Keratinocyte (primary cell): ENCODE measurements around the gene ZFP90. TPM values are rescaled to one million over a fixed set of nuclear protein-coding genes. Genes with fewer than 3 reads are reported as not detected.

ENCODE experiments used
- DNase-seq: peaks from one replicate; pipeline ENCODE4 v3.0.0-alpha.2; 2011; ENCODE audit warnings: low read depth, missing footprints, low spot score
- FAIRE-seq: peaks from 2 replicates; lab custom pipeline; 2011; peaks lifted over from hg19 to GRCh38; lab: Jason Lieb, UNC
- H2AFZ ChIP-seq: 2 replicates; pipeline ENCODE4 v1.6.0; 2012; ENCODE audit warnings: low read length, control low read depth, inconsistent platforms; ENCODE audit not compliant: control insufficient read depth
- H3K27ac ChIP-seq: 2 replicates; pipeline ENCODE4 v1.5.1; 2011; ENCODE audit warnings: low read length; ENCODE audit not compliant: control insufficient read depth, insufficient read depth
- H3K27me3 ChIP-seq: 3 replicates; pipeline ENCODE4 v1.6.0; 2011; ENCODE audit warnings: low read length; ENCODE audit not compliant: control insufficient read depth, insufficient read depth; ENCODE audit errors: extremely low read depth
- H3K36me3 ChIP-seq, 2 experiments: 2 replicates in 1 of 2; 3 replicates in 1 of 2; pipeline ENCODE4 v1.5.1; 2011; ENCODE audit warnings: low read length in 2 of 2, mild to moderate bottlenecking in 1 of 2; ENCODE audit not compliant: control insufficient read depth in 2 of 2, insufficient read depth in 2 of 2; ENCODE audit errors: extremely low read depth in 1 of 2
- H3K4me1 ChIP-seq: 3 replicates; pipeline ENCODE4 v1.5.1; 2011; ENCODE audit warnings: low read length; ENCODE audit not compliant: control insufficient read depth, insufficient read depth; ENCODE audit errors: extremely low read depth
- H3K4me2 ChIP-seq: 3 replicates; pipeline ENCODE4 v1.6.0; 2011; ENCODE audit warnings: low read depth, low read length; ENCODE audit not compliant: control insufficient read depth, insufficient read depth; ENCODE audit errors: extremely low read depth
- H3K4me3 ChIP-seq, 3 experiments: fragments of 200-600 bp in 1 of 3; sonication (generic) in 1 of 3; 2 replicates in 2 of 3; 3 replicates in 1 of 3; pipeline ENCODE4 v1.5.1; 2011 to 2016; ENCODE audit warnings: low read length in 3 of 3, mild to moderate bottlenecking in 3 of 3, control low read depth in 2 of 3, inconsistent platforms in 1 of 3, low read depth in 1 of 3, mixed read lengths in 1 of 3, mixed run types in 1 of 3, moderate library complexity in 1 of 3; ENCODE audit not compliant: control insufficient read depth in 2 of 3, insufficient read depth in 2 of 3; ENCODE audit errors: extremely low read depth in 1 of 3
- H3K79me2 ChIP-seq: 2 replicates; pipeline ENCODE4 v1.6.0; 2012; ENCODE audit warnings: low read length; ENCODE audit not compliant: control insufficient read depth, insufficient read depth
- H3K9ac ChIP-seq: 3 replicates; pipeline ENCODE4 v1.6.0; 2011; ENCODE audit warnings: low read length; ENCODE audit not compliant: control insufficient read depth, insufficient read depth; ENCODE audit errors: extremely low read depth
- H3K9me1 ChIP-seq: 3 replicates; pipeline ENCODE4 v1.6.0; 2011; ENCODE audit warnings: low read length; ENCODE audit not compliant: control insufficient read depth, insufficient read depth; ENCODE audit errors: extremely low read depth
- H3K9me3 ChIP-seq: 2 replicates; pipeline ENCODE4 v1.5.1; 2012; ENCODE audit warnings: low read depth, low read length; ENCODE audit not compliant: control insufficient read depth
- H4K20me1 ChIP-seq: 3 replicates; pipeline ENCODE4 v1.6.0; 2011; ENCODE audit warnings: low read length; ENCODE audit not compliant: control insufficient read depth, insufficient read depth; ENCODE audit errors: extremely low read depth
- EZH2 ChIP-seq: IDR thresholded peaks from one replicate; pipeline ENCODE4 v1.6.1; 2012; ENCODE audit warnings: inconsistent platforms, mild to moderate bottlenecking, low read length, moderate library complexity
- dilution Hi-C: fragments of 300-500 bp; cut with MboI; formaldehyde crosslinking; loops from one replicate; pipeline ENCODE4 v1.7.0; 2020; ENCODE audit warnings: low sequenced_read_pairs; ENCODE audit not compliant: extremely low pct_ligation_motif_present
- polyA plus RNA-seq, 5 experiments: library from polyadenylated mRNA; depleted of rRNA in 3 of 5; stranded (reverse) in 3 of 5; stranded (forward) in 1 of 5; unstranded in 1 of 5; fragments of >200 nt; gene quantifications; 1 replicate in 1 of 5; 2 replicates in 3 of 5; 3 replicates in 1 of 5; pipeline versions ENCODE4 v1.2.1 to v1.2.3, GENCODE V29; 2011 to 2012; ENCODE audit warnings: missing spikeins in 2 of 5, low read depth in 1 of 5, low replicate concordance in 1 of 5
- TF ChIP-seq, protein P1 (sequence below), 3 experiments: IDR thresholded peaks in 1 of 3; conservative IDR thresholded peaks in 1 of 3; optimal IDR thresholded peaks in 1 of 3; 2 replicates in 2 of 3; 3 replicates in 1 of 3; pipeline versions ENCODE3 to v1.5.1; 2011; ENCODE audit warnings: low read length in 3 of 3, mild to moderate bottlenecking in 3 of 3, moderate library complexity in 2 of 3, control low read depth in 1 of 3, inconsistent platforms in 1 of 3; ENCODE audit not compliant: insufficient read depth in 2 of 3; ENCODE audit errors: extremely low read depth in 1 of 3

ZFP90 gene
- polyA plus RNA-seq, 1 donor (not counting 4 experiments of a cell fraction or from before 2014, with no cell fraction given): 15.3 TPM

DNA sequence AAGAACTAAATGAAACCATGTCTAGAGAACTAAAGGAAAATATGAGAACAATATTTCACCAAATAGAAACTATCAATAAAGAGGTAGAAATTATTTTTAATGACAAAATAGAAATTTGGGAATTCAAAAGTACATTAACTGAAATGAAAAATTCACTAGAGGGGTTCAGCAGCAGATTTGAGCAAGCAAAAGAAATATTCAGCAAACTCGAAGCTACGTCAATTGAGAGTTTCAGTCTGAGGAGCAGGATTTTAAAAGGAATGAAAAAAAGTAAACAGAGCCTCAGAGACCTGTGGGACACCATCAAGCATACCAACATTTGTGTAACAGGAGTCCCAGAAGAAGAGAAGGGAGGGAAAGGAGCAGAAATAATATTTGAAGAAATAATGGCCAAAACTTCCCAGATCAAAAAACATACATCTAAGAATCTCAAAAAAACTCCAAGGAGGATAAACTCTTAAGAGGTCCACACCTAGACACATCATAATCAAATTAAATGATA is 38.3 kb downstream of the ZFP90 start:
- H3K4me2 ChIP-seq: no peak overlapping the region
- no peak overlapping the region for H2AFZ ChIP-seq
- H3K4me1 ChIP-seq: no peaks in the 10 kb centered on the region
- H3K9me1 ChIP-seq: no peaks in the 10 kb centered on the region
- TF ChIP-seq, protein P1, sequence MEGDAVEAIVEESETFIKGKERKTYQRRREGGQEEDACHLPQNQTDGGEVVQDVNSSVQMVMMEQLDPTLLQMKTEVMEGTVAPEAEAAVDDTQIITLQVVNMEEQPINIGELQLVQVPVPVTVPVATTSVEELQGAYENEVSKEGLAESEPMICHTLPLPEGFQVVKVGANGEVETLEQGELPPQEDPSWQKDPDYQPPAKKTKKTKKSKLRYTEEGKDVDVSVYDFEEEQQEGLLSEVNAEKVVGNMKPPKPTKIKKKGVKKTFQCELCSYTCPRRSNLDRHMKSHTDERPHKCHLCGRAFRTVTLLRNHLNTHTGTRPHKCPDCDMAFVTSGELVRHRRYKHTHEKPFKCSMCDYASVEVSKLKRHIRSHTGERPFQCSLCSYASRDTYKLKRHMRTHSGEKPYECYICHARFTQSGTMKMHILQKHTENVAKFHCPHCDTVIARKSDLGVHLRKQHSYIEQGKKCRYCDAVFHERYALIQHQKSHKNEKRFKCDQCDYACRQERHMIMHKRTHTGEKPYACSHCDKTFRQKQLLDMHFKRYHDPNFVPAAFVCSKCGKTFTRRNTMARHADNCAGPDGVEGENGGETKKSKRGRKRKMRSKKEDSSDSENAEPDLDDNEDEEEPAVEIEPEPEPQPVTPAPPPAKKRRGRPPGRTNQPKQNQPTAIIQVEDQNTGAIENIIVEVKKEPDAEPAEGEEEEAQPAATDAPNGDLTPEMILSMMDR (optimal IDR thresholded peaks at IDR 0.05 in 1 of 3, IDR thresholded peaks at IDR 0.05 in 1 of 3, conservative IDR thresholded peaks at IDR 0.05 in 1 of 3; ENCODE audit: extremely low read depth in 1 of 3, insufficient read depth in 2 of 3, low read length in 3 of 3): no peak
- TF ChIP-seq EZH2: no peak
- H3K4me3 ChIP-seq: no peak overlapping the region
- no peak for FAIRE-seq
- H4K20me1 ChIP-seq: no peaks in the 10 kb centered on the region
- no peak overlapping the region for H3K9ac ChIP-seq
- H3K36me3 ChIP-seq: no peaks in the 10 kb centered on the region
- no peak for DNase-seq
- dilution Hi-C loops: no loop called here
- H3K9me3 ChIP-seq: peaks cover 13% of the 10 kb centered on the region
- no peak overlapping the region for H3K27ac ChIP-seq
- no peaks in the 10 kb centered on the region for H3K79me2 ChIP-seq
- no peaks in the 10 kb centered on the region for H3K27me3 ChIP-seq

DNA sequence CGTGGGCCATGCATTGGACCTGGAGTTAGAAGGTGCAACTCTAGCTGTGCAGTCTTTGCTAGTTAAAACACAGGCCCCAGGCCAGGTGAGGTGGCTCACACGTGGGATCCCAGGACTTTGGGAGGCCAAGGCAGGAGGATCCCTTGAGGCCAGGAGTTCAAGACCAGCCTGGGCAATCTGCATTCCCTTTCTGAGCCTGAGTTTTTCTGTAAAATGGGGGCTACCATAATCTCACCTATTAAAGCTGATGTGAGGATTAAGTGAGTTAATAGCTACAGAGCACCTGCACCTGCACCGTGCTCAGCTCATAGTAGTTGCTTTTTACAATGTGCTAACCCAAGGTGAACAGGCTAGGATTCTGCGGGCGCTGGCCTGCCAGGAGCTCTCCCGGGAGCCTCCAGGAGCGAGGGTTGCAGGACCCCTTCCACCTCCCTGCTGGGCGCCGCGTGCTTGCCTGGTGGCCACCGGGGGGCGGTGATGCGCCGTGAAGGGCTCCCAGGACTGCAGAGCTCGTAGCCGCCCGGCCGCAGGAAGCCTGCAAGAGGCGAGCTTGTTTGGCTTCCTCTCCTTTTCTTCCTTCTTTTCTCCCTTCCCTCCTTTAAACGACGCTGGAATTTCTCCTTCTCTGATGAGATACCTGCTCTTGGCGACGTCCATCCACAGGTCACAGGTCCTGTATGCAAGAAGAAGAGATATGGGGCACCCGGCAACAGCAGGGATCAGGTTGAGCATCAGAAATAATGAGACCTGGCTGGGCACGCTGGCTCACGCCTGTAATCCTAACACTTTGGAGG is 51.3 kb downstream of the ZFP90 start:
- Histone ChIP-seq H3K4me3 (no peak overlapping the region), H3K79me2 (no peaks in the 10 kb centered on the region), H3K9ac (no peak overlapping the region), H3K9me1 (no peaks in the 10 kb centered on the region), H2AFZ (peak overlapping the region; percentile 90), H3K27me3 (no peaks in the 10 kb centered on the region), H3K27ac (no peak overlapping the region), H4K20me1 (no peaks in the 10 kb centered on the region), H3K4me1 (peaks cover 7% of the 10 kb centered on the region), H3K4me2 (peak overlapping the region; percentile 78), H3K36me3 (no peaks in the 10 kb centered on the region), H3K9me3 (no peaks in the 10 kb centered on the region)
- FAIRE-seq (peak; percentile 23), DNase-seq (peak; percentile 38)
- dilution Hi-C loops: no loop called here
- TF ChIP-seq, protein P1 (optimal IDR thresholded peaks at IDR 0.05 in 1 of 3, IDR thresholded peaks at IDR 0.05 in 1 of 3, conservative IDR thresholded peaks at IDR 0.05 in 1 of 3; ENCODE audit: extremely low read depth in 1 of 3, insufficient read depth in 2 of 3, low read length in 3 of 3): peak; percentile 75 to 98 (median 96)
- no peak for TF ChIP-seq EZH2
